HG03575 (cell line): ENCODE results near the gene UBASH3B.
"Not testable (repeated sequence)": the region's sequence is repeated elsewhere in the genome, so short reads cannot be mapped to it uniquely, and the experiment has no call there.

ENCODE experiments used
- ATAC-seq: cut with Tn5 transposase; IDR thresholded peaks from one replicate; pipeline ENCODE4 v1.9.1; 2021; ENCODE audit not compliant: unreplicated experiment, insufficient number of reproducible peaks, low FRiP score; ENCODE audit errors: extremely low read depth

The UBASH3B gene

DNA sequence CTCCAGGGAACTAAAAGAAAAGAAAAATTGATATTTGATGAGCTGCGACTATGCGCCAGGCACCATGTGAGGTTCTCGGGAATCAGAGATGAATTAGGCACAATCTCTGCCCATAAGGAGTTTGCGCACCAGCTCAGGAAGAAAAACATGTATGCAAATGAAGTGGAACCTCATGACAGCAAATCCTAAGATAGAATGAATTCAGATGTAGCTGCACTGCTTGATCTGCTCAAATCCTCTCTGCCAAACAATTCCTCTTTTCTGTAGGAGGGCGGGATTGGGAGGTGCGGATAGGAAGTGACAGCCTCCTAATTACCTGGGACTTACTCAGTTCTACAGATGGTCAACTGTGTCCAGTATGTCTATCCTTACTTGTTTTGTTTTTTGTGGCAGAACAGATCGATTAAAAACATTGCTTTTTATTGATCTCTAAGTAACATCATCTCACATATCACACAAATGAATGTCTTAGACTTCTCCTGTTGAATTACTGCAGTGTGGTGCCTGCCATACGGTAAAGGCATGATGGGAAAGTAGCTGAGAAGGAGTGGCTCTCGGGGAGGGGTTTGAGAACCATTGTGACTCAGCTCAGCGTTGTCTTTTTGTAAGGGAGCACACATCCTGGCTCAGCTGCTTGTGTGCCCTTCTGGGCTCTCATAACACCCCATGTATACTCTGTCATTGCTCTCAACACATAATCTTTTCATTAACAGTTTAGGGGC lies 196.7 kb downstream of the UBASH3B start:
- ATAC-seq: no peak

DNA sequence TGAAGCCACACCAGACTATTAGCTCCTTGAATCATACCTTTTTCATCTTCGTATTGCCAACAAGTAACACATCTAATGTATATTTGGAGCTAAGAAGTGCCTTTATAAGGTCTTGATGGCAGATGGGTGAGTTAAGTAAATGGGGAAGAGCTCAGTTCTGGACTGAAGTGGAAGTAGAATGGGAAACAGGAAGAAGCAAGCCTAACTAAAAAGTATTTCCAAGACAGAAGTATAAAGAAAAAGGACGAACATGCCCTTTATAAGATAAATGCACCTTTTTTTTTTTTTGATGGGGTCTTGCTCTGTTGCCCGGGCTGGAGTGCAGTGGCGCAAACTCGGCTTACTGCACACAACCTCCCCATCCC lies 197.3 kb downstream of the UBASH3B start:
- no peak for ATAC-seq

DNA sequence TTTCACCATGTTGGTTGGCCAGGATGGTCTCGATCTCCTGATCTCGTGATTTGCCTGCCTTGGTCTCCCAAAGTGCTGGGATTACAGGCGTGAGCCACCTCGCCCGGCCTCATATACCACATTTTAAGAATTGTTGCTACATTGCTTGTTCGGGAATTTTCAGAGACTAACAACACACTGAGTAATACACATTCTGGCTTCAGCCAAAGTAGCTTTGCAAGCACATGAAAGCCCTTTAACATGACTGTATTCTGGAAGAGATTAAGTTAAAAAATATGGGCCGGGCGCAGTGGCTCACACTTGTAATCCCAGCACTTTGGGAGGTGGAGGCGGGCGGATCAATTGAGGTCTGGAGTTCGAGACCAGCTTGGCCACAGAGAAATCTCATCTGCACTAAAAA lies 197.7 kb downstream of the UBASH3B start:
- no peak for ATAC-seq

DNA sequence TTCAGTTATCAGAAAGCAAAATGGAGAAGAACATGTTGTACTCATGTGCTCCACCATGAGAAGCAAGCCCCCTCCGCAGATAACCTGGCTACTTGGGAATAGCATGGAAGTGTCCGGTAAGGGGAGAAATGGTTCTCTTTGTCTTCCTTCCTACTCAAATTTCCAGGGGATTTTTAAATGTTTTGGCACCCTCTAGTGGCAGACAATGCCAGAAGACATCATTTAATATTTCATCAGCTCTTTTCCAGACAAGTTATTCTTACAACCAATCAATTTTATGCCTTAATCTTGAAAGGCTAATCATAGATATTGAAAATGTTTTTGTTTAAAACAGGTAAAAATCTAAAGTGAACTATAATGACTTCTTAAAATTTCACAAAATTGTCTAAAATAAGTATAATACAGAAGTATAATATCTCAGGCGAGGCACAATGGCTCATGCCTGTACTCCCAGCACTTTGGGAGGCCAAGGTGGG lies 198.5 kb downstream of the UBASH3B start:
- ATAC-seq: no peak

DNA sequence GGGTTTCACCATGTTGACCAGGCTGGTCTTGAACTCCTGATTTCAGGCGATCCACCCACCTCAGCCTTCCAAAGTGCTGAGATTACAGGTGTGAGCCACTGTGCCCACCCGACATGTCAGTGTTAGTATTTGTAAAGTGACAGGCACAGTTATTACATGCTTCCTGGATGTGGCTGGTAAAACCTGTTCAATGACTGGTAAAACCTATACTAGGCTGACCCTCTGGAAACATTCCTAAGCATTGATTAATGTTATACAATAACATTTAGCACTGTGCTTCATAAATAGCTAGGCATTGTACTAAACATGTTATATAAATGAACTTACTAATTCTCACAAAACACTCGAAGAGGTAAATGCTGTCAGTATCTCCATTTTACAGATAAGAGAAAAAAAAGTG lies 206.1 kb downstream of the UBASH3B start:
- ATAC-seq: no peak

DNA sequence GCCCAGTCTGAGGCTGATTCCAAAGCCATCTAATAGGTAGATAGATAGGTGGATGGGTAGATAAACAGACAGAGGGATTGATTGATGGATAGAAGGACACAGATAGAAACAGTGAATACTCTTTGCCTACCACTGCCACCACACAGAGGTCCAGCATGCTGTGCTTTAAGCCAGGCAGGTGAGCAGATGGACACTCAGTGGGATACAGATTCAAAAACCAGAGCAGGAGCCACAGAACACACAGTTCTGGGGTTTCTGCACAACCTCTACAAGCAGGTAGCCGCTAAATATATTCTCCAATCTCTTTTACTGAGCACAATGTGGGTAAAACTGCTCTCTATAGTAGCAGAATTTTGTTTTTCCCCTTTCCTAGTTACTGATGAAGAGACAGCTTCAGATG lies 206.6 kb downstream of the UBASH3B start:
- no peak for ATAC-seq

DNA sequence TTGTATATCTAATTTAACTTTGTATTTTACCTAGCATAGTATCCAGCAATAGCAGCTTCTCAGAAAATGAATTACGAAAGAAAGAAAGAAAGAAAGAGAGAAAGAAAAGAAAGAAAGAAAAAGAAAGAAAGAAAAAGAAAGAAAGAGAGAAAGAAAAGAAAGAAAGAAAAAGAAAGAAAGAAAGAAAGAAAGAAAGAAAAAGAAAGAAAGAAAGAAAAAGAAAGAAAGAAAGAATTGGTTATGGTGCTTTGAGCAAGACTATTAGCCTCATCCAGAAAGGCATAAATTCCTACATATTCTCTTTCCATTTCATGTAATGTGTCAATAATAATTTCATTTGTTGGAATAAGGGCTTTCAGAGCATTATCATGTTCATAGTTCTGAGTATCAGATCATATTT lies 207.6 kb downstream of the UBASH3B start:
- not testable (repeated sequence) for ATAC-seq

DNA sequence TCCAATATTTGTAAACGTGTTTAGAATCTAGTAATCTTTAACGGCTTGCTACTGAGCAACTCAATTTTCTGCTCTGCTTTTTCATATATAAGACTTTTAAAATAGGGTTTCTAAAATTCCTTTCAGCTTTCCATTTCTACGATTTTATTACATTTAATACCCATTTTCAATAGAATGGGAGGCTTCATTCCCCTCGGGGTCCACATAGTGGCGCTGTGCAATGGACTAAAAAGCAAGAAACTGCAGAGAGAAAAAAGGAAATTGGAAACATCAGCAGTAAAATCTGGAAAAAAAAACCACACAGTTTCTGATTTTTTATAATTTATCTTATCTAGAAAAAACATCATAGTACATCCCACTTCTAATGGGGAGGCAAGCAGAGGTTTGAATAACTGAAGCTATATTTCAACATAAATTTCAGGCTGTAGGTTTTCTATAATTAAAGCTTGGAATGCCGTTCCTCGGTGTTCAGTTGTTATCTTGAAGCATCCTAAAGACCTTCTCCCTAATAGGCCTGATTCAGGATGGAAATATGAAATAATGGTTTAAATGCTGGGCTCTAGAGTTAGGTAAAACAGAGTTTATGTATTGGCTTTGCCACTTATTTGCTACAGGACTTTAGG lies 208.3 kb downstream of the UBASH3B start:
- ATAC-seq: no peak
